Measurements from ENCODE around the gene PLEKHM2.

The PLEKHM2 gene

GRCh38 chr1:15682936-15683341 is 1.2 kb upstream of the PLEKHM2 start:
- no peak overlapping the region for H2BK5ac ChIP-seq (ENCODE audit: low read length)
- no peak overlapping the region for H3K9ac ChIP-seq (ENCODE audit: low read depth, low read length, poor library complexity)
- H3K27ac ChIP-seq (replicated peaks; ENCODE audit: low read length): no peak overlapping the region
- H3K23ac ChIP-seq (ENCODE audit: low read depth, low read length, poor library complexity): no peak overlapping the region
- no peak overlapping the region for H3K18ac ChIP-seq (ENCODE audit: low read length)
- H3K79me1 ChIP-seq (ENCODE audit: low read depth, low read length): peaks cover 1% of the 10 kb centered on the region
- H3K4me3 ChIP-seq (ENCODE audit: low read length in 2 of 2): peak overlapping the region in 1 of 2 donors; percentile 0
- peaks cover 0 to 4% of the 10 kb centered on the region in 2 donors for H3K9me3 ChIP-seq (replicated peaks in 1 of 2; ENCODE audit: control insufficient read depth in 2 of 2, insufficient read depth in 1 of 2, low read depth in 1 of 2, low read length in 2 of 2)
- H3K36me3 ChIP-seq (replicated peaks in 1 of 2; ENCODE audit: control insufficient read depth in 2 of 2, insufficient read depth in 2 of 2, low read length in 2 of 2): peaks cover 0 to 3% of the 10 kb centered on the region in 2 donors
- no peak for DNase-seq (ENCODE audit: low spot score)
- H3K4me1 ChIP-seq (ENCODE audit: control insufficient read depth in 2 of 2, insufficient read depth in 1 of 2, low read depth in 1 of 2, low read length in 2 of 2): peaks cover 5 to 8% of the 10 kb centered on the region in 2 donors
- H4K8ac ChIP-seq (ENCODE audit: low read depth, low read length): no peak overlapping the region
- no peaks in the 10 kb centered on the region for H3K27me3 ChIP-seq (ENCODE audit: control insufficient read depth in 3 of 3, insufficient read depth in 3 of 3, low read depth in 1 of 3, low read length in 3 of 3)
- H2BK12ac ChIP-seq (ENCODE audit: low read length): no peak overlapping the region
- no CpG with 5 or more reads among the region's 4 CpGs for WGBS, 2 donors (ENCODE audit: extremely low coverage in 2 of 2, insufficient read length in 2 of 2, insufficient replicate concordance in 1 of 2)
- H3K14ac ChIP-seq (ENCODE audit: low read length): no peak overlapping the region
- H2AK5ac ChIP-seq (ENCODE audit: low read depth, low read length): no peak overlapping the region
- H3K4me2 ChIP-seq (ENCODE audit: insufficient read depth, low read length, poor library complexity, severe bottlenecking): no peak overlapping the region
- H2BK15ac ChIP-seq (ENCODE audit: low read length): peak overlapping the region; percentile 84
- no peak overlapping the region for H4K91ac ChIP-seq (ENCODE audit: low read depth, low read length, poor library complexity)
- H2BK120ac ChIP-seq (ENCODE audit: low read depth, low read length): peak overlapping the region; percentile 2
- H3K4ac ChIP-seq (ENCODE audit: low read length): no peak overlapping the region
- H2AFZ ChIP-seq (ENCODE audit: low read length): no peak overlapping the region

DNA sequence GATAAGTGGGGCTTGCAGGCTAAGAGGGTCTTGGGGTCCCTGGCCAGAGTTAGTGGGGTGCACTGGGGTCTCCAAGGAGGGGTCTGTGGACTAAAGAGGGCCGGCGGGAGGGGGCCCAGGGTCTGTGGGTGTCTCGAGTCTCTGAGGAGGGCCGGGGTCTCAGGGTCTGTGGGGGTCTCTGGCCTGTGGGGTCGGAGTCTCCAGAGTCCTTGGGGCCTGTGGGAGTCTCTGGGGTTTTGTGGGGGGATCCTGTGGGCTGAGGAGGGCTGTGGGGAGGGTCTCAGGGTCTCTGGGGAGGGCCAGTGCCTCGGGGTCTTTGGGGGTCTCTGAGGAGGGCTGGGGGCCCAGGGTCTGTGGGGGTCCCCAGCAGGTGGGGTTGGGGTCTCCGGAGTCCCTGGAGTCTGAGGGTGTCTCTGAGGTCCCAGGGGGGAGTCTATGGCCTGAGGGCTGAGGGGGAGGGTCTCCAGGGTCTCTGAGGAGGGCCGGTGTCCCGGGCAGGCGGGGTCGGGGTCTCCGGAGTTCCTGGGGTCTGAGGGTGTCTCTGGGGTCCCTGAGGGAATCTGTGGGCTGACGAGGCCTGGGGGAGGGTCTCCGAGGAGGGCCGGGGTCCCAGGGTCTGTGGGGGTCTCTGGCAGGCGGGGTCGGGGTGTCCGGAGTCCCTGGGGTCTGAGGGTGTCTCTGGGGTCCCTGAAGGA is 628 bp upstream of the PLEKHM2 start:
- no CpG with 5 or more reads among the region's 18 CpGs for WGBS, 2 donors (ENCODE audit: extremely low coverage in 2 of 2, insufficient read length in 2 of 2, insufficient replicate concordance in 1 of 2)
- H3K23ac ChIP-seq (ENCODE audit: low read depth, low read length, poor library complexity): peak overlapping the region; percentile 45
- H3K36me3 ChIP-seq (replicated peaks in 1 of 2; ENCODE audit: control insufficient read depth in 2 of 2, insufficient read depth in 2 of 2, low read length in 2 of 2): peaks cover 0 to 6% of the 10 kb centered on the region in 2 donors
- H3K14ac ChIP-seq (ENCODE audit: low read length): peak overlapping the region; percentile 17
- H2BK120ac ChIP-seq (ENCODE audit: low read depth, low read length): peak overlapping the region; percentile 89
- peak overlapping the region; percentile 89 for H2AK5ac ChIP-seq (ENCODE audit: low read depth, low read length)
- peak overlapping the region; percentile 84 for H2BK15ac ChIP-seq (ENCODE audit: low read length)
- H2BK5ac ChIP-seq (ENCODE audit: low read length): peak overlapping the region; percentile 43
- peak overlapping the region; percentile 51 for H3K9ac ChIP-seq (ENCODE audit: low read depth, low read length, poor library complexity)
- no peaks in the 10 kb centered on the region for H3K27me3 ChIP-seq (ENCODE audit: control insufficient read depth in 3 of 3, insufficient read depth in 3 of 3, low read depth in 1 of 3, low read length in 3 of 3)
- peak overlapping the region; percentile 82 to 92 for H3K4me3 ChIP-seq (ENCODE audit: low read length in 2 of 2)
- DNase-seq (ENCODE audit: low spot score): no peak
- H2AFZ ChIP-seq (ENCODE audit: low read length): peak overlapping the region; percentile 99
- H3K4ac ChIP-seq (ENCODE audit: low read length): peak overlapping the region; percentile 67
- no peak overlapping the region for H4K8ac ChIP-seq (ENCODE audit: low read depth, low read length)
- H4K91ac ChIP-seq (ENCODE audit: low read depth, low read length, poor library complexity): no peak overlapping the region
- H3K18ac ChIP-seq (ENCODE audit: low read length): peak overlapping the region; percentile 96
- H3K4me1 ChIP-seq (ENCODE audit: control insufficient read depth in 2 of 2, insufficient read depth in 1 of 2, low read depth in 1 of 2, low read length in 2 of 2): peaks cover 5 to 8% of the 10 kb centered on the region in 2 donors
- H2BK12ac ChIP-seq (ENCODE audit: low read length): no peak overlapping the region
- peaks cover 0 to 4% of the 10 kb centered on the region in 2 donors for H3K9me3 ChIP-seq (replicated peaks in 1 of 2; ENCODE audit: control insufficient read depth in 2 of 2, insufficient read depth in 1 of 2, low read depth in 1 of 2, low read length in 2 of 2)
- H3K4me2 ChIP-seq (ENCODE audit: insufficient read depth, low read length, poor library complexity, severe bottlenecking): peak overlapping the region; percentile 55
- H3K79me1 ChIP-seq (ENCODE audit: low read depth, low read length): peaks cover 1% of the 10 kb centered on the region
- H3K27ac ChIP-seq (replicated peaks; ENCODE audit: low read length): no peak overlapping the region

DNA sequence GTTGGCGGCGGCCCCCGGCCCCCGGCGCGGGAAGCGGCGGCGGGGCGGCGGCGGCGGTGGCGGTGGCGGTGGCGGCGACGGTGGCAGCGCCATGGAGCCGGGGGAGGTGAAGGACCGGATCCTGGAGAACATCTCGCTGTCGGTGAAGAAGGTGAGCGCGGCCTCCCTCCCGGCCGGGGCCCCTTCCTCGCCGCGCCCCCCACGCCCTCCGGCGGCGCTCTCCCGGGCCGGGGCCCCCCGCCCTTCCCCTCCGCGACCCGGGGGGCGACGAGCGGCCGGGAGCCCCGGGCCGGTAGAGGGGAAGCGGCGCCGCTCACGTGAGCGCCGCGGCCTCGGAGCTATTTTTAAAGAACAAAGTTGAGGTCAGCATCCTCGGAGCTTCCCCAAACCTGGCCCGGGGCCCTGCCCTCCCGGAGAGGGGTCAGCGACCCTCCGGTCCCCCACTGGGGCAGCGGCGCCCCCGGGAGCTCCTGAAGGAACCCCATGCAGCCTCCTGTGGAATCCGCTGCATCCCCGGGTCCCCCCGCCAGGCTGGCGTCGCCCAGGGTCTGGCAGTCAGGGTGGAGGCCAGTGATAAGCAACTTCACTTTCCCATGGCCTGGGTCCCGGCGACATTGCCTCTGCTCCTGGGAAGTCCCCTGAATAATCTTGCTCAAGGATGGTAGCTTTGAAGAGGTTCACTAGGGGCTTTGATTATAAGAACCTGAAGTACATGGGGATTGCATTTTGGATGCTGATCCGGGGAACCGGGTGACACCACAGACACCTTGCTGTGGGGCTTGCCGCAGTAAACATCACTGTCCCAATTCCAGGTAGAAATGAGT is 560 bp downstream of the PLEKHM2 start:
- H2AK5ac ChIP-seq (ENCODE audit: low read depth, low read length): no peak overlapping the region
- no peak overlapping the region for H2BK5ac ChIP-seq (ENCODE audit: low read length)
- no peak overlapping the region for H3K23ac ChIP-seq (ENCODE audit: low read depth, low read length, poor library complexity)
- H2BK15ac ChIP-seq (ENCODE audit: low read length): no peak overlapping the region
- H2AFZ ChIP-seq (ENCODE audit: low read length): peak overlapping the region; percentile 90
- no peak overlapping the region for H2BK12ac ChIP-seq (ENCODE audit: low read length)
- no peak overlapping the region for H4K91ac ChIP-seq (ENCODE audit: low read depth, low read length, poor library complexity)
- no peak overlapping the region for H4K8ac ChIP-seq (ENCODE audit: low read depth, low read length)
- H3K27ac ChIP-seq (replicated peaks; ENCODE audit: low read length): no peak overlapping the region
- H3K27me3 ChIP-seq (ENCODE audit: control insufficient read depth in 3 of 3, insufficient read depth in 3 of 3, low read depth in 1 of 3, low read length in 3 of 3): no peaks in the 10 kb centered on the region
- peak overlapping the region; percentile 82 to 92 for H3K4me3 ChIP-seq (ENCODE audit: low read length in 2 of 2)
- peak overlapping the region; percentile 61 for H3K4me2 ChIP-seq (ENCODE audit: insufficient read depth, low read length, poor library complexity, severe bottlenecking)
- H3K9me3 ChIP-seq (replicated peaks in 1 of 2; ENCODE audit: control insufficient read depth in 2 of 2, insufficient read depth in 1 of 2, low read depth in 1 of 2, low read length in 2 of 2): no peaks in the 10 kb centered on the region
- DNase-seq (ENCODE audit: low spot score): peak; percentile 23
- no CpG with 5 or more reads among the region's 72 CpGs for WGBS, 2 donors (ENCODE audit: extremely low coverage in 2 of 2, insufficient read length in 2 of 2, insufficient replicate concordance in 1 of 2)
- H3K9ac ChIP-seq (ENCODE audit: low read depth, low read length, poor library complexity): peak overlapping the region; percentile 92
- H3K4ac ChIP-seq (ENCODE audit: low read length): no peak overlapping the region
- H3K79me1 ChIP-seq (ENCODE audit: low read depth, low read length): peaks cover 4% of the 10 kb centered on the region
- peaks cover 5 to 8% of the 10 kb centered on the region in 2 donors for H3K4me1 ChIP-seq (ENCODE audit: control insufficient read depth in 2 of 2, insufficient read depth in 1 of 2, low read depth in 1 of 2, low read length in 2 of 2)
- H3K36me3 ChIP-seq (replicated peaks in 1 of 2; ENCODE audit: control insufficient read depth in 2 of 2, insufficient read depth in 2 of 2, low read length in 2 of 2): peaks cover 3 to 10% of the 10 kb centered on the region in 2 donors
- H2BK120ac ChIP-seq (ENCODE audit: low read depth, low read length): no peak overlapping the region
- H3K18ac ChIP-seq (ENCODE audit: low read length): peak overlapping the region; percentile 91
- H3K14ac ChIP-seq (ENCODE audit: low read length): no peak overlapping the region

- no peak overlapping the region for H4K8ac ChIP-seq (ENCODE audit: low read depth, low read length)
- no peak overlapping the region for H2BK120ac ChIP-seq (ENCODE audit: low read depth, low read length)
- no peaks in the 10 kb centered on the region for H3K9me3 ChIP-seq (replicated peaks in 1 of 2; ENCODE audit: control insufficient read depth in 2 of 2, insufficient read depth in 1 of 2, low read depth in 1 of 2, low read length in 2 of 2)
- H3K79me1 ChIP-seq (ENCODE audit: low read depth, low read length): peaks cover 4% of the 10 kb centered on the region
- H3K4me1 ChIP-seq (ENCODE audit: control insufficient read depth in 2 of 2, insufficient read depth in 1 of 2, low read depth in 1 of 2, low read length in 2 of 2): peaks cover 5 to 8% of the 10 kb centered on the region in 2 donors
- peak overlapping the region in 1 of 2 donors; percentile 13 for H3K4me3 ChIP-seq (ENCODE audit: low read length in 2 of 2)
- H2AFZ ChIP-seq (ENCODE audit: low read length): no peak overlapping the region
- WGBS, 2 donors (ENCODE audit: extremely low coverage in 2 of 2, insufficient read length in 2 of 2, insufficient replicate concordance in 1 of 2): no CpG with 5 or more reads among the region's 4 CpGs
- no peak overlapping the region for H2BK15ac ChIP-seq (ENCODE audit: low read length)
- H2BK5ac ChIP-seq (ENCODE audit: low read length): no peak overlapping the region
- H2BK12ac ChIP-seq (ENCODE audit: low read length): no peak overlapping the region
- no peak for DNase-seq (ENCODE audit: low spot score)
- no peak overlapping the region for H3K18ac ChIP-seq (ENCODE audit: low read length)
- peaks cover 3 to 10% of the 10 kb centered on the region in 2 donors for H3K36me3 ChIP-seq (replicated peaks in 1 of 2; ENCODE audit: control insufficient read depth in 2 of 2, insufficient read depth in 2 of 2, low read length in 2 of 2)
- H3K23ac ChIP-seq (ENCODE audit: low read depth, low read length, poor library complexity): no peak overlapping the region
- H3K9ac ChIP-seq (ENCODE audit: low read depth, low read length, poor library complexity): no peak overlapping the region
- H3K4ac ChIP-seq (ENCODE audit: low read length): no peak overlapping the region
- no peak overlapping the region for H3K14ac ChIP-seq (ENCODE audit: low read length)
- H2AK5ac ChIP-seq (ENCODE audit: low read depth, low read length): no peak overlapping the region
- H3K27me3 ChIP-seq (ENCODE audit: control insufficient read depth in 3 of 3, insufficient read depth in 3 of 3, low read depth in 1 of 3, low read length in 3 of 3): no peaks in the 10 kb centered on the region
- no peak overlapping the region for H3K27ac ChIP-seq (replicated peaks; ENCODE audit: low read length)
- H4K91ac ChIP-seq (ENCODE audit: low read depth, low read length, poor library complexity): no peak overlapping the region
- H3K4me2 ChIP-seq (ENCODE audit: insufficient read depth, low read length, poor library complexity, severe bottlenecking): no peak overlapping the region
These were observed 1.7 kb downstream of the PLEKHM2 start for GRCh38 chr1:15685820-15686219.
